ENCODE results near the gene GJA9.

- TF ChIP-seq POLR2A (IDR thresholded peaks at IDR 0.05; ENCODE audit: low read length), result no peak
- no peak for TF ChIP-seq GATA1 (IDR thresholded peaks at IDR 0.05; ENCODE audit: low read depth, low read length)
These were observed 37.2 kb upstream of the GJA9 start for GRCh38 chr1:38918568-38918967.

Data from erythroblast (primary cell).